ENCODE measurements around the gene CDC27.
"Not testable (repeated sequence)": the region's sequence is repeated elsewhere in the genome, so short reads cannot be mapped to it uniquely, and the experiment has no call there.

CDC27 gene

DNA sequence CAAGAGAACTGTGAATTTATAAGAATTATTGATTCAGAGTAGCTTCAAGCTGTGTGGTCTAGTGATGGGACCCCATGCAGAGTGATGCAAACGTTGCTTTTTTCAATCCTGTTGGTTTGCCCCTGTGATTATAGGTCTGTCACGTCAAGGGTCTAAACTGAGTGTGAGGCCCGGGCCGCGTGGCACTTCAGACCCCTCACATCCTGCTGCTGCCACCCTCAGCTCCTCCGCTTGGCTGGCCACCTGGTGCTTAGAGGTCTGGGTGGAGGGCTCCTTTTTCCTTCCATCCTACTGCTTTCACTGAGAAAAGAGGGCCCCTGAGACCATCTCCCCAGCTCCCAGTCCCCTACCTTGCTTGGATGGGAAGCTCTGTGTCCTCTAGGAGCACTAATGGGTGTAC, 32.1 kb upstream of the CDC27 start:
- no peak for DNase-seq

GRCh38 chr17:47220531-47220999, 31.5 kb upstream of the CDC27 start:
- DNase-seq: no peak
- in situ Hi-C loops (cut with HindIII; ENCODE audit: low pct_ligation_motif_present, low pct_unique_long_range_greater_than_20kb, low sequenced_read_pairs): no loop called here

More for the DNA sequence above, 32.1 kb upstream of the CDC27 start:
- in situ Hi-C loops (cut with HindIII; ENCODE audit: low pct_ligation_motif_present, low pct_unique_long_range_greater_than_20kb, low sequenced_read_pairs): no loop called here

GRCh38 chr17:47219621-47220475, 30.8 kb upstream of the CDC27 start:
- in situ Hi-C loops (cut with HindIII; ENCODE audit: low pct_ligation_motif_present, low pct_unique_long_range_greater_than_20kb, low sequenced_read_pairs): no loop called here
- DNase-seq: no peak

DNA sequence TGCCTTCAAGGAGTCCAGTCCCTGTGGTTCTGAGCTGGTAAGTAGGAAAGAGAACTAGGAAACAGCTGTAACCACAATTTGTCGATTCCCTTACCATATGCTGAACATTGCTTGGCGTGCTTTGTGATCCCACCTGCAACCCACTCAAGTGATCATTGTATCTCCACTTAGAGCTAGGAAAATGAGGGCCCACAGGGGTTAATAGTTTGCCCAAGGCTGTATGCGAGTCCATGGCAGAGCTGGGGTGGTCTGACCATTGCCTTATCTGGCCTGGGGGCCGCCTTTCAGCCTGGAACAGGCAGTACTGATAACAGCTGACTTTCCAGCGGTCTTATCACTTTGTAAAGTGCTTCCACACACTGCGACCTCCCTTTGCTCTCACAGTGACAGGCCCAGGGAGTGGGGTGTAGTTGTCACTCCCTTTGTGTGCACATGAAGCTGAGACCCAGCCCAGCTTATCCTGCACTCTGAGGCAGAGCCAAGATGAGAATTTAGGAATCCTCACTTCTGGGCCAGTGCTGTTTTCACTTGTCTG, 29.9 kb upstream of the CDC27 start:
- in situ Hi-C loops (cut with HindIII; ENCODE audit: low pct_ligation_motif_present, low pct_unique_long_range_greater_than_20kb, low sequenced_read_pairs): no loop called here
- no peak for DNase-seq

- in situ Hi-C loops (cut with HindIII; ENCODE audit: low pct_ligation_motif_present, low pct_unique_long_range_greater_than_20kb, low sequenced_read_pairs); DNase-seq: not testable (repeated sequence)
Measured at GRCh38 chr17:47217279-47217678, 28.2 kb upstream of the CDC27 start.

DNA sequence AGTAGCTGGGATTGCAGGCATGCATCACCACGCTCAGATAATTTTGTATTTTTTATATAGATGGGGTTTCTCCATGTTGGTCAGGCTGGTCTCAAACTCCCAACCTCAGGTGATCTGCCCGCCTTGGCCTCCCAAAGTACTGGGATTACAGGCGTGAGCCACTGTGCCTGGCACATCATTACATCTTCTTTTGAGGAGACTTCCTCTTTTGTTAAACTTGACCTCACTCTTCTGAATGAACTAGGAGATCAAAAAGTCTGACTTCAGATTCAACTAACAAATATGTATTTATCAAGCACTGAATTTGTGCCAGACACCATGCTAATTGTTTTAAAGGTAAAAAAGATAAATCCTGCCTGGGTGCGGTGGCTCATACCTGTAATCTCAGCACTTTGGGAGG, 27.7 kb upstream of the CDC27 start:
- in situ Hi-C loops (cut with HindIII; ENCODE audit: low pct_ligation_motif_present, low pct_unique_long_range_greater_than_20kb, low sequenced_read_pairs); DNase-seq: not testable (repeated sequence)

- no peak for DNase-seq
- in situ Hi-C loops (cut with HindIII; ENCODE audit: low pct_ligation_motif_present, low pct_unique_long_range_greater_than_20kb, low sequenced_read_pairs): no loop called here
Measured at GRCh38 chr17:47214931-47215330, 25.8 kb upstream of the CDC27 start.

- in situ Hi-C loops (cut with HindIII; ENCODE audit: low pct_ligation_motif_present, low pct_unique_long_range_greater_than_20kb, low sequenced_read_pairs): no loop called here
Measured at GRCh38 chr17:47213540-47213939, 24.4 kb upstream of the CDC27 start.

DNA sequence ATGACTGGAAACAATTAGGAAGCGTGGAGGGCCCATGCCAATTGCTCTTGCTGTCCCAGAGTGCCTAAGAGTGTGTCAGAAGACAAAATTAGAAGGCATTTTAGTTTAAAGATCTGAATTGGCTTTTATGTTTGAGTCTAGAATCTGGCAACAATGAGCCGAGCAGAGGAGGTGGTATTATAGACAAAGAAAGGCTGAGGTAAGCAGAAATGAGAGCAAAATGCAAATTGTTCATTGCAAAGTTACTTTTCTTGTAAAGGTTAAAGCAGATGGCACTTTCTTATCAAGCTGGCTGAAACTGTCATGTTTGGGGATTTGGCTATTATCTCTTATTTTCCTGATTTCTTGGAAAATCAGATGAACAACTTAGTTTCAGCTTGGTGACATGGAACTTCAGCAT, 23.4 kb upstream of the CDC27 start:
- in situ Hi-C loops (cut with HindIII; ENCODE audit: low pct_ligation_motif_present, low pct_unique_long_range_greater_than_20kb, low sequenced_read_pairs): no loop called here
- no peak for DNase-seq

More at GRCh38 chr17:47213540-47213939, 24.4 kb upstream of the CDC27 start:
- DNase-seq: no peak

- no peak for DNase-seq
- in situ Hi-C loops (cut with HindIII; ENCODE audit: low pct_ligation_motif_present, low pct_unique_long_range_greater_than_20kb, low sequenced_read_pairs): no loop called here
Measured at GRCh38 chr17:47210779-47211178, 21.7 kb upstream of the CDC27 start.

DNA sequence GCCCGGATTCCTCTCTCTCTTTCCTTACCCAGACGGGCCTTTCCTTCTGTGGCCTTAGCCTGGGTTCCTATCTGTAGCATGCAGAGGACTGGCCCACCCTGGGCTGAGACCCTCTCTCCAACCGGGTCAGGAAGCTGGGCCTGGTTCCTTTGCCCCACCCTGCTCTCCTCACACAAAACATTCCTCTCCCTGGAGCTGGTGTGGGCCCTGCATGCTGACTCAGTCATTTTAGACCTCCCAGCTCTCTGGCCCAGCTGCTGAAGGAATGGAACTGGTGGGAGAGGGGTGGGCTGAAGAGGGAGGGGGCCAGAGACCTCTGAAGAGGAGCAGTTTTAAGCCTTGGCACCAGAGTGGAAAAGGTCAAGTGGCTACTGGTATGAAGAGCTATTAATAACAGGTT, 21.0 kb upstream of the CDC27 start:
- no peak for DNase-seq
- in situ Hi-C loops (cut with HindIII; ENCODE audit: low pct_ligation_motif_present, low pct_unique_long_range_greater_than_20kb, low sequenced_read_pairs): no loop called here

DNA sequence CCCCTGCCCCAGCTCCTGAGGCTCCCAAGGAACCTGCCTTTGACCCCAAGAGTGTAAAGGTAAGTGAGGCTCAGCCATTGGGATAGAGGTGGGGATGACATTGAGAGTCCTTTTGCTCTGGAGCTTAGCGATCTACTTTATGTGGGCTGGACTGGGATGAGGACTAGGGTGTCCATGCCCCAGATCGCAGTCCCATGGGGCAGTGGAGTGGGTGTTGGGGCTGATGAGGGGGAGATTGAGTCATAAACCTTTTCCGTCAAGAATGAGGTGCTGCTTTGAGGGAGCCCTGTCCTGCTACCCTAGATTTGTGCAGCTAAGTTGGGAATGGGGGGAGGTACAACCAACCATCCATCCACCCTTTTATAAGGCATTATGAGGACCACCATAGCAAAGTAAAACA, 20.4 kb upstream of the CDC27 start:
- in situ Hi-C loops (cut with HindIII; ENCODE audit: low pct_ligation_motif_present, low pct_unique_long_range_greater_than_20kb, low sequenced_read_pairs): no loop called here
- DNase-seq: no peak

- in situ Hi-C loops (cut with HindIII; ENCODE audit: low pct_ligation_motif_present, low pct_unique_long_range_greater_than_20kb, low sequenced_read_pairs): no loop called here
- no peak for DNase-seq
Measured at GRCh38 chr17:47208744-47209488, 19.8 kb upstream of the CDC27 start, which contains the start of gene MYL4. MYL4 (plus strand) TSS chr17:47209348; CDS start chr17:47209423, 75 bp downstream.

DNA sequence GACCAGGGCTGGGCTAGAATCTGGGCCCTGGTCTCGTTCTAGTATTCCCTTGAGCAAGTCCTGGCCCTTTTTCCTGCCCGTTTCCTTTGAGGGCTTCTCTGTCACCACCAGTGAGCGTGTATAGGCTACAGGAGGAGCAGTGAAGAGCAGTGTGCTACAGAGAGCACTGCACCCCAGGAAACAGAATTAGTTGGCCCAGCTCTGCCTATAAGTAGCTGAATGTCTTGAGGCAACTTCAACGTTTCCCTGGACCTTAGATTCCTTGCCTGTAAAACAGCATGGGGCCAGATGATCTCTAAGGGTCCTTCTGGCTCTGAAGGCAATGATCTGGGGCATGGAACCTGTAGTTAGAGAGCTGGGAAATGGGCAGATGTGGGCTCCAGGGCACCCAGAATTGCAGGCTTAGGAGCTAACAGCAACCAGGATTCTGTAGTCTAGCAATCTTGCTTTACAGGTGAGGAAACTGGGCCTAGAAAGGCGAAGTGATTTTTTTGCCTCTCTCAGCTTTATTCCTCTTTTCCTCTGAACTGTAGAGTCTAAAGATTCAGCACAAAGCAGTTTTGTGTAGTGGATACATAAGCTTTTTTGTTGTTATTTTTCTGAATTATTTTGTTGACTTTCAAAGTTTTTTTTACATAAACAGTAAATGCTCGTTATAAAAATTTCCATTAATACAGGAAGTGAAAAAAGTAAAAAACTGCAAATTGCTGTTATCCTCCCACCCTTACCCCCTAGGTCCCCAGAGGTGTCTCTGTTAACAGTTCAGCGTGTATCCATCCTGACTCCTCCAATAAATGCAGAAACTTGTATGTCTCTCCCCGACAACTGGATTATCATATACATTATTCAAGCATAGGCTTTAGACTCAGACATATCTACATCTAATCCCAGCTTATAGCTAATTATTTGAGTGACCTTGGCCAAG, 18.3 kb upstream of the CDC27 start:
- in situ Hi-C loops (cut with HindIII; ENCODE audit: low pct_ligation_motif_present, low pct_unique_long_range_greater_than_20kb, low sequenced_read_pairs): no loop called here
- DNase-seq: no peak

DNA sequence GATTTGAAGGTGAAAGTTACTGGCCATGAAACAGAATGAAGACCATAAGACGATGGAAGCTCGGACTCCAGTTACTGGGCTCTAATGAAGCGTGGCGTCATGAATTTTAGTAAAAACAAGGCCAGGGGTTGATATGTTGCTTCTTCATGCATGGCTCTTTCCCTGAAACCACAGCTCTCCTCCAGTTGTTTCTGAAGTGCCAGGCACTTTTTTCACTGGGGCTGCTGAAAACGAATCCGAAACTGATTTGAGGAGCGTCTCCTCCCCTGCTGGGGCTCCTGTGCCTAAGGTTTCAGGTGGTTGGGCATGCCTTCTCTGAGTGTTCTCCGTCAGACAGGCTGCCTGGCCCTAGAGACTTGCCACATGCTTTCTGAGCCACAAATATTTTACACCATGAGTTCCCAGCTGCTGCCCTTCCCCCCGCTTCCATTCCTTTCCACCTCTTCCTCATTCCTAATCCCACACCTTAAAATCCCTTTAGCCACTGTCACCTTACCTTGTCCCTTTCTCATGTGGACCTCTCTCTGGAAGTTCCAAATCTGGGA, 16.4 kb upstream of the CDC27 start:
- in situ Hi-C loops (cut with HindIII; ENCODE audit: low pct_ligation_motif_present, low pct_unique_long_range_greater_than_20kb, low sequenced_read_pairs): no loop called here
- peak; percentile 95 for DNase-seq

DNA sequence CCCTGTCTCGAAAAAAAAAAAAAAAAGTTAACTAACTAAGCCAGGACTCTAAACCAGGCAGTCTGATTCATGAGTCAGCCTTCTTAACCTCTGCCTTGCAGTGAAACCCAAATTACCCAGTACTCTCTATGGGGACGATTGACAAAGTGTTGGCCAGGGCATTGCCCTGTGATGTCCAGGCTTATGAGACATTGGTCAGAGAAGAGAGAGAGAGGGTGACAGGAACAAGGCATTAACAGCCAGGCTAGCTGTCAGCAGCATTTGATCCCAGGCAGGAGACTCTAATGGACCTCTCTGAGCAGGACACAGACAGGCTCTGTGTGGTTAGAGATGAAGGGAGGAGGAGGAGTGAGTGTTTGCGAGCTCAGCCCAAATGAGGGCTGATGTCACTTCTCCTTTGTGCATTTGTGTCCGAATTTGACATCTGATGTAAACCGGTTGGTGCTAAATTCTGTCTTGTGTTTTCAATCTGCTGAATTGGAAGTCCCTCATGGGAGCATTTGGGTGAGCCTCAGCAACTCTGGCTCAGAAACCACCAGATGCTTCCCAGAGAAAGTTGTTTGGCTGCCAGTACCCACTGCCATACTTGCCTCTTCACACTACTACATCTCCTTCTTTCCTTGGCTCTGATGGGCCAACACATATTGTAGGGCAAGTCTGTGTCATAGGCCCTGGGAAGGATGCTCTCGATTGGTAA, 15.8 kb upstream of the CDC27 start:
- peak; percentile 60 for DNase-seq
- in situ Hi-C loops (cut with HindIII; ENCODE audit: low pct_ligation_motif_present, low pct_unique_long_range_greater_than_20kb, low sequenced_read_pairs): no loop called here

DNA sequence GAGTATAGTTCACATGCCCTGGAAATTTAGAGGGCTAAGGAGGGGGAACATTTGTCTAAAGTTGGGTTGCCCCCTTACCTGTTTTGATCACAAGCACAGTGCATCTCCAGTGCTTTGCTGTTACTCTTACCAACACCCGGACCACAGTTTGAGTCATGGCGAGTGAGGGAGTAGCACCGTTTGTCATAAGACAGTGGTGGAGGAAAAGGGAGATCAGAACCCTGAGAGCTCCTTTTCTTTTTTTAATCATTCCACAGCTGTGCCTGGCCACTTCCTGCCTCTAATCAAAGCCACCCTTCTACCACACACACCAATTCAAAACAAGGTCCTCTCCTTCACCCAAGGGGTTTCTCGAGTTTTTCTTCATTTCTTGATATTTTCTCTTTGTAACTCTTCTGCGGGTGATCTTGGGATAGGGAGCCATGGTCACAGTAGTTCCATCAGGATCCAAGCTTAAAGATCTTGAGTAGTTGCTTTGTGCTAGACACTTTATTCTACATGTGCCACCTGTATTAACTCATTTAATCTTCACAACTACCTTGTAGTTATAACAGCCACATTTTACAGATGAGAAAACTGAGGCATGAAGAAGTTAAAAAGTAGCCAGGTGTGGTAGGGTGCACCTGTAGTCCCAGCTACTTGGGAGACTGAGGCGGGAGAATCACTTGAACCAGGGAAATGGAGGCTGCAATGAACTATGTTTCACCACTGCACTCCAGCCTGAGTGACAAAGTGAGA, 15.1 kb upstream of the CDC27 start:
- DNase-seq: peak; percentile 37
- in situ Hi-C loops (cut with HindIII; ENCODE audit: low pct_ligation_motif_present, low pct_unique_long_range_greater_than_20kb, low sequenced_read_pairs): no loop called here
